H1 (cell line): ENCODE data around the gene KLHDC4. TPM values are rescaled to one million over a fixed set of nuclear protein-coding genes. Genes with fewer than 3 reads are reported as not detected.

ENCODE experiments used
- ATF2 ChIP-seq: IDR thresholded peaks from 2 replicates; pipeline ENCODE4 v1.6.1; 2012; ENCODE audit warnings: low read length, inconsistent platforms
- CREB1 ChIP-seq: IDR thresholded peaks from 2 replicates; pipeline ENCODE4 v1.6.1; 2012; ENCODE audit warnings: inconsistent platforms
- EGR1 ChIP-seq: IDR thresholded peaks from 2 replicates; pipeline ENCODE4 v1.6.1; 2011; ENCODE audit warnings: low read depth, low read length, borderline replicate concordance
- EP300 ChIP-seq, 2 experiments: IDR thresholded peaks; 1 replicate in 1 of 2; 2 replicates in 1 of 2; pipeline ENCODE4 v1.6.1; 2011 to 2012; ENCODE audit warnings: low read depth in 2 of 2, low read length in 2 of 2, mild to moderate bottlenecking in 2 of 2, borderline replicate concordance in 1 of 2, inconsistent platforms in 1 of 2, moderate library complexity in 1 of 2
- MAFK ChIP-seq: IDR thresholded peaks from 2 replicates; pipeline ENCODE4 v1.6.1; 2012; ENCODE audit warnings: low read depth, mild to moderate bottlenecking, improper control_type of control experiment, low read length
- SIRT6 ChIP-seq: IDR thresholded peaks from one replicate; pipeline ENCODE4 v1.7.1; 2012; ENCODE audit warnings: low read length, inconsistent platforms
- YY1 ChIP-seq: IDR thresholded peaks from 2 replicates; pipeline ENCODE4 v1.6.1; 2011; ENCODE audit warnings: low read depth, mild to moderate bottlenecking, low read length
- polyA plus RNA-seq, 7 experiments: library from polyadenylated mRNA; depleted of rRNA in 3 of 7; stranded (reverse) in 5 of 7; unstranded in 2 of 7; fragments of >200 nt in 5 of 7; fragments of 200-250 nt in 2 of 7; gene quantifications; 1 replicate in 5 of 7; 2 replicates in 1 of 7; 4 replicates in 1 of 7; pipeline versions ENCODE4 v1.2.1 to v1.2.3, GENCODE V29; 2011 to 2013; ENCODE audit warnings: missing spikeins in 2 of 7, mixed read lengths in 2 of 7
- total RNA-seq: library from RNA; stranded (reverse); fragmentation: NEBNext Ultra II Directional; extraction: Animal tissue kit (Norgen Biotek cat#: 25700); gene quantifications from 2 replicates; pipeline ENCODE4 v1.2.1, GENCODE V29; 2021
- TF ChIP-seq, protein P1 (sequence below): fragments of 300-600 bp; sonication (generic); IDR thresholded peaks from 2 replicates; pipeline ENCODE4 v1.7.1; 2012; ENCODE audit warnings: low read length, moderate library complexity, mild to moderate bottlenecking, inconsistent platforms; ENCODE audit not compliant: insufficient replicate concordance
- TF ChIP-seq, protein P2 (sequence below): IDR thresholded peaks from 2 replicates; pipeline ENCODE4 v1.6.1; 2012; ENCODE audit warnings: inconsistent platforms
- TF ChIP-seq, protein P3 (sequence below): IDR thresholded peaks from 2 replicates; pipeline ENCODE4 v1.6.1; 2011; ENCODE audit warnings: low read depth, mild to moderate bottlenecking, low read length; ENCODE audit not compliant: insufficient read depth

The KLHDC4 gene
- total and polyA plus RNA-seq, 2 of the 8 experiments (the other 6 are each of a cell fraction or from before 2014, with no cell fraction given): 23.7 to 63.9 TPM

DNA sequence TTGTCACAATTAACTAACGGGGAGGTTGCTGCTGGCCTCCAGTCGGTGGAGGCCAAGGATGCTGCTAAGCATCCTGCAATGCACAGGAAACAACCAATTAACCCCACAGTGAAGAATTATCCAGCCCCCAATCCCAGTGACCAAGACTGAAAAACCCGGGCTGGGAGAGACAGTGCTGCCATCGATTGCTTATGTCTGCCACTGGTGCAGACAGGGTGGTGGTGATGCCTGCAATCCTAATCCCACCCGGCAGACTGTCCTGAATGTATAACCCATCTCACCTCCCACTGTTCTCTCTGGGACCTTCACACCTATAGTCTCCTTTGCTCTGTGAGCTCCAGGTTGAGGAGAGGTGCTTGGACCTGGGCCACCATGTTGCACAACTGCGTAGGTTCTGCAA, 42.3 kb upstream of the KLHDC4 start (continued):
- TF ChIP-seq, protein P1, sequence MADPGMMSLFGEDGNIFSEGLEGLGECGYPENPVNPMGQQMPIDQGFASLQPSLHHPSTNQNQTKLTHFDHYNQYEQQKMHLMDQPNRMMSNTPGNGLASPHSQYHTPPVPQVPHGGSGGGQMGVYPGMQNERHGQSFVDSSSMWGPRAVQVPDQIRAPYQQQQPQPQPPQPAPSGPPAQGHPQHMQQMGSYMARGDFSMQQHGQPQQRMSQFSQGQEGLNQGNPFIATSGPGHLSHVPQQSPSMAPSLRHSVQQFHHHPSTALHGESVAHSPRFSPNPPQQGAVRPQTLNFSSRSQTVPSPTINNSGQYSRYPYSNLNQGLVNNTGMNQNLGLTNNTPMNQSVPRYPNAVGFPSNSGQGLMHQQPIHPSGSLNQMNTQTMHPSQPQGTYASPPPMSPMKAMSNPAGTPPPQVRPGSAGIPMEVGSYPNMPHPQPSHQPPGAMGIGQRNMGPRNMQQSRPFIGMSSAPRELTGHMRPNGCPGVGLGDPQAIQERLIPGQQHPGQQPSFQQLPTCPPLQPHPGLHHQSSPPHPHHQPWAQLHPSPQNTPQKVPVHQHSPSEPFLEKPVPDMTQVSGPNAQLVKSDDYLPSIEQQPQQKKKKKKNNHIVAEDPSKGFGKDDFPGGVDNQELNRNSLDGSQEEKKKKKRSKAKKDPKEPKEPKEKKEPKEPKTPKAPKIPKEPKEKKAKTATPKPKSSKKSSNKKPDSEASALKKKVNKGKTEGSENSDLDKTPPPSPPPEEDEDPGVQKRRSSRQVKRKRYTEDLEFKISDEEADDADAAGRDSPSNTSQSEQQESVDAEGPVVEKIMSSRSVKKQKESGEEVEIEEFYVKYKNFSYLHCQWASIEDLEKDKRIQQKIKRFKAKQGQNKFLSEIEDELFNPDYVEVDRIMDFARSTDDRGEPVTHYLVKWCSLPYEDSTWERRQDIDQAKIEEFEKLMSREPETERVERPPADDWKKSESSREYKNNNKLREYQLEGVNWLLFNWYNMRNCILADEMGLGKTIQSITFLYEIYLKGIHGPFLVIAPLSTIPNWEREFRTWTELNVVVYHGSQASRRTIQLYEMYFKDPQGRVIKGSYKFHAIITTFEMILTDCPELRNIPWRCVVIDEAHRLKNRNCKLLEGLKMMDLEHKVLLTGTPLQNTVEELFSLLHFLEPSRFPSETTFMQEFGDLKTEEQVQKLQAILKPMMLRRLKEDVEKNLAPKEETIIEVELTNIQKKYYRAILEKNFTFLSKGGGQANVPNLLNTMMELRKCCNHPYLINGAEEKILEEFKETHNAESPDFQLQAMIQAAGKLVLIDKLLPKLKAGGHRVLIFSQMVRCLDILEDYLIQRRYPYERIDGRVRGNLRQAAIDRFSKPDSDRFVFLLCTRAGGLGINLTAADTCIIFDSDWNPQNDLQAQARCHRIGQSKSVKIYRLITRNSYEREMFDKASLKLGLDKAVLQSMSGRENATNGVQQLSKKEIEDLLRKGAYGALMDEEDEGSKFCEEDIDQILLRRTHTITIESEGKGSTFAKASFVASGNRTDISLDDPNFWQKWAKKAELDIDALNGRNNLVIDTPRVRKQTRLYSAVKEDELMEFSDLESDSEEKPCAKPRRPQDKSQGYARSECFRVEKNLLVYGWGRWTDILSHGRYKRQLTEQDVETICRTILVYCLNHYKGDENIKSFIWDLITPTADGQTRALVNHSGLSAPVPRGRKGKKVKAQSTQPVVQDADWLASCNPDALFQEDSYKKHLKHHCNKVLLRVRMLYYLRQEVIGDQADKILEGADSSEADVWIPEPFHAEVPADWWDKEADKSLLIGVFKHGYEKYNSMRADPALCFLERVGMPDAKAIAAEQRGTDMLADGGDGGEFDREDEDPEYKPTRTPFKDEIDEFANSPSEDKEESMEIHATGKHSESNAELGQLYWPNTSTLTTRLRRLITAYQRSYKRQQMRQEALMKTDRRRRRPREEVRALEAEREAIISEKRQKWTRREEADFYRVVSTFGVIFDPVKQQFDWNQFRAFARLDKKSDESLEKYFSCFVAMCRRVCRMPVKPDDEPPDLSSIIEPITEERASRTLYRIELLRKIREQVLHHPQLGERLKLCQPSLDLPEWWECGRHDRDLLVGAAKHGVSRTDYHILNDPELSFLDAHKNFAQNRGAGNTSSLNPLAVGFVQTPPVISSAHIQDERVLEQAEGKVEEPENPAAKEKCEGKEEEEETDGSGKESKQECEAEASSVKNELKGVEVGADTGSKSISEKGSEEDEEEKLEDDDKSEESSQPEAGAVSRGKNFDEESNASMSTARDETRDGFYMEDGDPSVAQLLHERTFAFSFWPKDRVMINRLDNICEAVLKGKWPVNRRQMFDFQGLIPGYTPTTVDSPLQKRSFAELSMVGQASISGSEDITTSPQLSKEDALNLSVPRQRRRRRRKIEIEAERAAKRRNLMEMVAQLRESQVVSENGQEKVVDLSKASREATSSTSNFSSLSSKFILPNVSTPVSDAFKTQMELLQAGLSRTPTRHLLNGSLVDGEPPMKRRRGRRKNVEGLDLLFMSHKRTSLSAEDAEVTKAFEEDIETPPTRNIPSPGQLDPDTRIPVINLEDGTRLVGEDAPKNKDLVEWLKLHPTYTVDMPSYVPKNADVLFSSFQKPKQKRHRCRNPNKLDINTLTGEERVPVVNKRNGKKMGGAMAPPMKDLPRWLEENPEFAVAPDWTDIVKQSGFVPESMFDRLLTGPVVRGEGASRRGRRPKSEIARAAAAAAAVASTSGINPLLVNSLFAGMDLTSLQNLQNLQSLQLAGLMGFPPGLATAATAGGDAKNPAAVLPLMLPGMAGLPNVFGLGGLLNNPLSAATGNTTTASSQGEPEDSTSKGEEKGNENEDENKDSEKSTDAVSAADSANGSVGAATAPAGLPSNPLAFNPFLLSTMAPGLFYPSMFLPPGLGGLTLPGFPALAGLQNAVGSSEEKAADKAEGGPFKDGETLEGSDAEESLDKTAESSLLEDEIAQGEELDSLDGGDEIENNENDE: no peak
- TF ChIP-seq EP300 (IDR thresholded peaks at IDR 0.05; ENCODE audit: borderline replicate concordance in 1 of 2, low read depth in 2 of 2, low read length in 2 of 2) (no peak), ATF2 (no peak), SIRT6 (no peak), CREB1 (no peak), MAFK (no peak), EGR1 (no peak), YY1 (no peak)
- TF ChIP-seq, protein P2, sequence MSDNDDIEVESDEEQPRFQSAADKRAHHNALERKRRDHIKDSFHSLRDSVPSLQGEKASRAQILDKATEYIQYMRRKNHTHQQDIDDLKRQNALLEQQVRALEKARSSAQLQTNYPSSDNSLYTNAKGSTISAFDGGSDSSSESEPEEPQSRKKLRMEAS: no peak
- TF ChIP-seq, protein P3, sequence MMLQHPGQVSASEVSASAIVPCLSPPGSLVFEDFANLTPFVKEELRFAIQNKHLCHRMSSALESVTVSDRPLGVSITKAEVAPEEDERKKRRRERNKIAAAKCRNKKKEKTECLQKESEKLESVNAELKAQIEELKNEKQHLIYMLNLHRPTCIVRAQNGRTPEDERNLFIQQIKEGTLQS: no peak
